ENCODE results near the gene ATP7A. TPM values are rescaled to one million over a fixed set of nuclear protein-coding genes. Genes with fewer than 3 reads are reported as not detected.

Gene ATP7A
- total and polyA plus RNA-seq, 2 donors (not counting 3 experiments of a cell fraction or from before 2014, with no cell fraction given) = 3.1 to 8.8 TPM

DNA sequence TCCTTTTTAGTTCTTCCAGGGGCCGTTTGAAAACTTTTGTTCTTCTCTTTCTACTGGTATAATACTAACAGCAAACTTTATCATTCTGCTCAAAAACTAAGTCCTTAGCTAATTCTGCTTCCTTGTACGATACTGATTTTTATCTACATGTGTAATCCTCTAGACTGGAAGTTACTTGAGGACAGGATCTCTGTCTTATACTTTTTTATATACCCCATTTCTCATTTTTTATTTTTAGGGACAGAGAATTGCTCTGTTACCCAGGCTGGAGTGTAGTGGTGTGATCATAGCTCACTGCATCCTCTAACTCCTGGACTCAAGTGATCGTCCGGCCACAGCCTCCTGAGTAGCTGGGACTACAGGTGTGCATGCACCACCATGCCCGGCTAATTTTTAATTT is 9.0 kb upstream of the ATP7A start:
- no peak for TF ChIP-seq POLR2A (IDR thresholded peaks at IDR 0.05; ENCODE audit: low read depth, low read length)
- H3K4me3 ChIP-seq (replicated peaks in 1 of 3; ENCODE audit: insufficient read depth in 1 of 3, low read depth in 1 of 3, low read length in 3 of 3) = no peak overlapping the region
- H3K36me3 ChIP-seq (ENCODE audit: control insufficient read depth in 2 of 2, extremely low read depth in 1 of 2, insufficient read depth in 2 of 2, low read length in 2 of 2) = no peaks in the 10 kb centered on the region
- BruUV-seq (replicated peaks) = no TSS peak
- ChIA-PET CTCF (no interaction called here), POLR2A (interaction anchor here (0.6 to 0.7 kb wide), 2 partner anchors 165 to 292 kb away, joined by 3 read pairs; no protein-coding TSS in a partner anchor)
- intact Hi-C loops (cut with micrococcal nuclease) (no loop called here), dilution Hi-C loops (cut with MboI; ENCODE audit: extremely low pct_ligation_motif_present, low sequenced_read_pairs) (no loop called here)
- H3K4me1 ChIP-seq (ENCODE audit: control insufficient read depth, extremely low read depth, insufficient read depth, low read length) = peaks cover 6% of the 10 kb centered on the region
- no peaks in the 10 kb centered on the region for H3K27me3 ChIP-seq (ENCODE audit: control insufficient read depth in 2 of 2, insufficient read depth in 2 of 2, low read length in 2 of 2)
- H3K79me2 ChIP-seq (ENCODE audit: control insufficient read depth, insufficient read depth, low read length) = peaks cover 29% of the 10 kb centered on the region
- no peak overlapping the region for H2AFZ ChIP-seq (ENCODE audit: low read depth, low read length)
- FAIRE-seq (no peak), DNase-seq (ENCODE audit: low read depth, low spot score) (no peak)
- no peaks in the 10 kb centered on the region for H3K9me1 ChIP-seq (replicated peaks; ENCODE audit: control insufficient read depth, extremely low read depth, insufficient read depth, low read length)
- no peaks in the 10 kb centered on the region for H3K9me3 ChIP-seq (replicated peaks; ENCODE audit: control insufficient read depth, insufficient read depth, low read length)
- no peak overlapping the region for H3K9ac ChIP-seq (replicated peaks; ENCODE audit: extremely low read depth, insufficient read depth, low read length)
- H4K20me1 ChIP-seq (replicated peaks; ENCODE audit: control insufficient read depth, extremely low read depth, insufficient read depth, low read length) = no peaks in the 10 kb centered on the region
- H3K27ac ChIP-seq (ENCODE audit: insufficient read depth, low read depth, low read length) = no peak overlapping the region
- H3K4me2 ChIP-seq (ENCODE audit: insufficient read depth, low read length) = peak overlapping the region; percentile 17

DNA sequence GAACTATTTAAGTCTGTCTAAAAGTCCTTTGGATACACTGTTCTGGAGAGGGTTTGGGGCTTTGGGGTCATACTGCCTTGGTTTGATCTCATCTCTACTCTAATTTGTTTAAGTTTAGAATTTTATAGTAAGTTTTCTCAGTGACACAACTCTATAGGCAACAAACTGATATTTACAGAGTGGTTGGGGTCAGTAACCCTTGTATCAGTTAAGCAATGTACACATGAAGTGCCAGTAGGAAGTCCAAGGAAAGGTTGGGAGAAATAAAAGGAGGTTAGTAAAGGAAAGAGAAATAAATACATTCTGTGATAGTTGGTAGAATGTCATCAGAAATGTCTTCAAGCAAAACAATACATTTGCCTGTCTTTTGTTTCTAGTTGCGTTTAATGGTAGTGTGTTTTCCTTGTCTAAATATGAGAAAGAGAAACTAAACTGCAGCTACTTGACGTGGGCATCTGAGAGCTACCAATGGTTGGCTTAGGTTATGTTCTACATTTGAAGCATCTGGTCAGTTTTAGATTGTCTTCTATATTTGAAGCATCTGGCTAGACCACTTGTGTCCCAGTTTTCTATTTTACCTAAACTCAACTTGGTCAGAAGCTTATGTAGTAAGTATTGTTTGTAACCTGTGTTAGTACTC is 6.9 kb downstream of the ATP7A start:
- Histone ChIP-seq H4K20me1 (replicated peaks; ENCODE audit: control insufficient read depth, extremely low read depth, insufficient read depth, low read length) (no peaks in the 10 kb centered on the region), H3K9me1 (replicated peaks; ENCODE audit: control insufficient read depth, extremely low read depth, insufficient read depth, low read length) (no peaks in the 10 kb centered on the region), H3K4me2 (ENCODE audit: insufficient read depth, low read length) (no peak overlapping the region), H3K4me1 (ENCODE audit: control insufficient read depth, extremely low read depth, insufficient read depth, low read length) (no peaks in the 10 kb centered on the region), H3K36me3 (ENCODE audit: control insufficient read depth in 2 of 2, extremely low read depth in 1 of 2, insufficient read depth in 2 of 2, low read length in 2 of 2) (no peaks in the 10 kb centered on the region), H3K27me3 (ENCODE audit: control insufficient read depth in 2 of 2, insufficient read depth in 2 of 2, low read length in 2 of 2) (no peaks in the 10 kb centered on the region), H3K79me2 (ENCODE audit: control insufficient read depth, insufficient read depth, low read length) (no peaks in the 10 kb centered on the region), H3K9ac (replicated peaks; ENCODE audit: extremely low read depth, insufficient read depth, low read length) (no peak overlapping the region), H3K4me3 (replicated peaks in 1 of 3; ENCODE audit: insufficient read depth in 1 of 3, low read depth in 1 of 3, low read length in 3 of 3) (no peak overlapping the region), H2AFZ (ENCODE audit: low read depth, low read length) (no peak overlapping the region), H3K9me3 (replicated peaks; ENCODE audit: control insufficient read depth, insufficient read depth, low read length) (no peaks in the 10 kb centered on the region), H3K27ac (ENCODE audit: insufficient read depth, low read depth, low read length) (no peak overlapping the region)
- DNase-seq (ENCODE audit: low read depth, low spot score) = peak; percentile 7
- dilution Hi-C loops (cut with MboI; ENCODE audit: extremely low pct_ligation_motif_present, low sequenced_read_pairs) = no loop called here
- TF ChIP-seq POLR2AphosphoS5 (IDR thresholded peaks at IDR 0.05; ENCODE audit: insufficient read depth, low read depth, low read length) = no peak
- TF ChIP-seq MYC (IDR thresholded peaks at IDR 0.05; ENCODE audit: low read depth, low read length) = no peak
- CTCF ChIA-PET = interaction anchor here (1.3 to 1.4 kb wide), 2 partner anchors 9 to 18 kb away, joined by 3 read pairs; partner anchors contain the start of gene COX7B
- intact Hi-C loops (cut with micrococcal nuclease) = no loop called here
- FAIRE-seq = peak; percentile 24
- no TSS peak for BruUV-seq (replicated peaks)
- POLR2A ChIA-PET = no interaction called here
